GM21723 (cell line): ENCODE data around the gene MKRN2.
"Not testable (repeated sequence)": the region's sequence is repeated elsewhere in the genome, so short reads cannot be mapped to it uniquely, and the experiment has no call there.

Experiments
- ATAC-seq: cut with Tn5 transposase; IDR thresholded peaks from one replicate; pipeline ENCODE4 v1.9.1; 2021; ENCODE audit warnings: mild to moderate bottlenecking, moderate library complexity; ENCODE audit not compliant: unreplicated experiment

Gene MKRN2, protein sequence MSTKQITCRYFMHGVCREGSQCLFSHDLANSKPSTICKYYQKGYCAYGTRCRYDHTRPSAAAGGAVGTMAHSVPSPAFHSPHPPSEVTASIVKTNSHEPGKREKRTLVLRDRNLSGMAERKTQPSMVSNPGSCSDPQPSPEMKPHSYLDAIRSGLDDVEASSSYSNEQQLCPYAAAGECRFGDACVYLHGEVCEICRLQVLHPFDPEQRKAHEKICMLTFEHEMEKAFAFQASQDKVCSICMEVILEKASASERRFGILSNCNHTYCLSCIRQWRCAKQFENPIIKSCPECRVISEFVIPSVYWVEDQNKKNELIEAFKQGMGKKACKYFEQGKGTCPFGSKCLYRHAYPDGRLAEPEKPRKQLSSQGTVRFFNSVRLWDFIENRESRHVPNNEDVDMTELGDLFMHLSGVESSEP

DNA sequence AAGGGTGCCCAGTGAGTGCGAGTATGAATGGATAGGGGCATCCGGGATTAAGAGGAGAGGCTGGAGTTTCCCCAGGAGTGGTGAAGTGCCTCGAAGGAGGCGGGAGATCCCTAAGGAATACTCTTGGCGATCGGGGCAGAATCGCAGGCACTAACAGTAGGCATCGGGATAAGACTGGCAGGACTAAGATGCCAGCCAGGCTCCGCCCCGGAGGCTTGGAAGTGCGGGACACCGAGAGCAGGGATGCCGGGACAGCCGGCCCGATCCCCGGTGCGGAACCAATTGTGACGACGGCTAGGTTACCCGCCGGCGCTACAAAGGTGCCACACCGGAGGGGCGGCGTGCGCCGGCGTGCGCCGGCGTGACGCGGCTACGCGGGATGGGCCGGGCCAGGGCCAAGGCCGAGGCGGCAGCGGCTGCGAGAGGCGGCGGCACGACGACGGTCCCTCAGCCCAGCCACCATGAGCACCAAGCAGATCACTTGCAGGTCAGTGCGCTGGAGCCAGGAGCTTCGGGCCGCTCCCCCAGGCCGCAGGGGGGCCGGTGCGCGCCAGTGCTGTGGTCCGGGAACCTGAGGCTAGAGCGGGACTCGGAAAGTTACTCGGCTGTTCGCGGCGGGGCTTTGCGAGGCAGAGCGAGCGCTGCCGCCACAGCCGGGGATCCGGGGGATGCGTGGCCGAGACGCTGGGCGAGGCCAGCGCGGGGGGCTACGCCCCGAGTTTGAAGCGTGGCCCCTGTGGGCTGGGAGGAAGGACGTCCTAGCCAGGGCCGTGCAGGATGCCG is at the start of gene MKRN2:
Gene MKRN2 (plus strand): TSS at position 398 of the 783 bp plus-strand sequence. CDS start 64 bp downstream, at position 462.
- ATAC-seq, result peak; percentile 75

- ATAC-seq, result no peak
Observed at GRCh38 chr3:12507591-12508281, 49.2 kb upstream of the MKRN2 start.

- no peak for ATAC-seq
Observed at GRCh38 chr3:12508291-12508700, 48.6 kb upstream of the MKRN2 start.

GRCh38 chr3:12509466-12509865 is 47.4 kb upstream of the MKRN2 start:
- no peak for ATAC-seq

GRCh38 chr3:12512534-12513118 is 44.3 kb upstream of the MKRN2 start:
- no peak for ATAC-seq

DNA sequence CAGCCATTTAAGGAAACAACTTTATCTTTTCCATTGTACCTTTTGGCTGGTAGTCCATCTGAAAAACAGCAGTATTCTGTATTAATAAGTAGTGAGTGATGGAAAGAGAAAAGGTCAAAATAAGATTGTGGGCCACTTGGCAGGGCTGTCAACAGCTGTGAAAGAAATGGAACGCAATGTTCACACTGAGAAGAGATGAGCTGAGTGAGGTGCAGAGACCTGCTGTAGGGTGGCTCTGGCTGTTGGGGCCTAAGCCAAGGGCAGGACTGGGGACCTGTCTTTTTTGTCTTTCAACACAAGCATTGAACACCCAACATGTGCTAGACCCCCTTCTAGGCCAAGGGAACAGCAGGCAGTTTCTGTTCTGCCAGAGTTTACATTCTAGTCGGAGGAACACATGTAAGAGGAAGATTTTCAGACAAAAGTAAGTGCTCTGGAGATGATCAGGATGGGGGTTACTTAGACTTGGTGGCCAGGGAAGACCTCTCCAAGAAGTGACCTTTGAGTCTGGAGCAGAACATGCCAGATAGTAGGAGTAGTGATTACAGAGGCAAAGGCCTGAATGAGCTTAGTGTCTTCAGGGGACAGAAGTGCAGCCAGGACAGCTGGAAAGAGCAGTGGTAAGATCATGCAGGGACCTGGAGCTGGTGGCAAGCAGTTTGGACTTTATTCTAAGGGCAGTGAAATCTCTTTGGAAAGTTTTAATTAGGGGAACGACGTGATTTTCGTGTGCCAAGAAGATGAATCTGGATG is 43.0 kb upstream of the MKRN2 start:
- no peak for ATAC-seq

- ATAC-seq, result no peak
Observed at GRCh38 chr3:12515631-12516030, 41.3 kb upstream of the MKRN2 start.

DNA sequence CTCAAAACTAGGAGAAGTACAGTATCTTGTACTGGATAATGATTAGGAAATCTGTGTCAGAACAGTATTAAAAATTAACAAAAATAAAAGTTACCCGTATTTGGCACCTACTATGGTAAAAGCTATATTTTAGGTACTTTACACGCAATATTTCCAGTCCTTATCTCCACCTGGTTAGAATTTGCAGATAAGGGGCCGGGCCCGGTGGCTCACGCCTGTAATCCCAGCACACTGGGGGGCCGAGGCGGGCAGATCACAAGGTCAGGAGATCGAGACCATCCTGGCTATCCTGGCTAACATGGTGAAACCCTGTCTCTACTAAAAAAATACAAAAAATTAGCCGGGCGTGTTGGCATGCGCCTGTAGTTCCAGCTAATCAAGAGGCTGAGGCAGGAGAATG is 40.0 kb upstream of the MKRN2 start:
- ATAC-seq, result no peak

DNA sequence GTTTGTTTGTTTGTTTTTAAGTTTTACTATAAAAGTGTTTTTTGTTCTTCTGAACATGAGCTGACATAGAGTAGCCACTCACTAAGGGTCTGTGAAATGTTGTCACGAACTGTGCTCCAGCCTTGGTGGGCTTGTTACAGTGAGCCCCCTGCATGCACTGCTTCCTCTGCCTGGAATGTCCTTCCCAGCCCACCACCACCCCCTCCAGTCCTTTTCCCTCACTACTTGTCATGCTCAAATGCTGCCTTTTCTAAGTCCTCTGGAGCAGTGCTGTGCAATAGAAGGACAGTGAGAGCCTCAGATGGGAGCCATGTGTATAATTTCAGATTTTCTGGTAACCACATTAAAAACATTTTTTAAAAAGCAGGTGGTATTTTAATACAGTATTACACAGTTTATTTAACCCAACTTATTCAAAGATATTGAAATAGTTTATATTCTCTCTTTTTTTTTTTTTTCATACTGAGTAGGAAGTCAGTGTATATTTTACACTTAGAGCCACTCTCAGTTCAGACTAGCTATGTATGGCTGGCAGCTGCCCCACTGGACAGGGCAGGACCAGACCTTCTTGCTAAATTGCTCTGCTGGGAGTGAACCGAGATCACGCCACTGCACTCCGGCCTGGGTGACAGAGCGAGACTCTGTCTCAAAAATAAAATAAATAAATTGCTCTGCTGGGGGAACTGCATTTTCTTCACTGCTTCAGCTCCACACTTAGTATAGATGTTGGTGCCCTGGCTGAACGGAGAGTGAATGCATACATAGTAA is 38.4 kb upstream of the MKRN2 start:
- no peak for ATAC-seq

DNA sequence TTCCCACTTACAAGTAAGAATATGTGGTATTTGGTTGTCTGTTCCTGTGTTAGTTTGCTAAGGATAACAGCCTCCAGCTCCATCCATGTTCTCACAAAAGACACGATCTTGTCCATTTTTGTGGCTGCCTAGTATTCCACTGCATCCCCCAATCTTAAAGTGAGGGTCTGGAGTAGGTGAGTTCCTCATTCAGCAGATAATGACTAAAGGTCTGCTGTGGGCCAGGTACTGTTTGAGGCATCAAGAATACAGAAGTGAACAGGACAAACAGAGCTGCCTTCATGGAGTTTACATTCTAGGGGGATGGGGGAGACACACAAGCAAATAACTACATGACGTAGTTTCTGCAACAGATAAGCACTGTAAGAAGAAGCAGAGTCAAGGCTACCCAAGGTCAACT is 35.9 kb upstream of the MKRN2 start:
- no peak for ATAC-seq

DNA sequence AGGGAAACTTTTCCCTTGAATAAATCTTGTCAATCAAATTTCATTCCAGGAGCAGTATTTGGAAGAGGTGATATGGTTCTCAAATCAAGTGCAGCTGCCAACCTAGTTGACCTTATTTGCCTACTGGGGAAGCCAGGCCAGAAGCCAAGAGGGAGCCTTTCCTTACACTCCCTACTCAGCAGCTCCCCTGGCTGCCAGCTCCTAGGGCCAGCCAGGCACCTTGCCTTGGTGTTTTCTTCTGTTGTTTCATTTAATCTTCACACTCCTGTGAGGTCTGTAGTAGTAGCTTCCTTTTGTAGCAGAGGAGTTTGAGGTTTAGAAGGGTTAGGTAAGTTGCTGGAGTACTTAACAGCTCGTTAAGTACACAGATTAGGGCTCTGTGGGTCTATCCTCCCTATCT is 34.2 kb upstream of the MKRN2 start:
- ATAC-seq, result no peak

- no peak for ATAC-seq
Observed at GRCh38 chr3:12527757-12528143, 29.1 kb upstream of the MKRN2 start.

DNA sequence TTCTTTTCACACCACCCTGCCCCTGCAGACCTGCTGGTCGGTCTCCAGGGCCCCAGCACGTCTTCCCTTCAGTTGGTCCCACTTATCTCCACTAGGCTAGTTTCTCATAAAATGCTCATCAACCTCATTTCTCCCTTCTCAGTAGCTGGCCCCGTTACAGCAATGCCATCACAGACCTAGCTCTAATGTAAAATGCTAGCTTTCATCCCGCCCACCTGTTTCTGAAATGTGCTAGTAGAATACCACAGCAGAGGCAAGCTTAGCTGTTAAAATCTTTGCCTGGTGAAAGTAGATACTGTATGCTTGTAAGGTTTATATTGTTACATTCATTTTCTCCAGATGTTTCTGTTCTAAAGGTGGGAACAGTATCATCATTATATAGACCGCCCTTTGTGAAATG is 24.7 kb upstream of the MKRN2 start:
- ATAC-seq, result no peak

GRCh38 chr3:12536423-12536822 is 20.5 kb upstream of the MKRN2 start:
- no peak for ATAC-seq

- ATAC-seq, result no peak
Observed at GRCh38 chr3:12541625-12542024, 15.3 kb upstream of the MKRN2 start.

DNA sequence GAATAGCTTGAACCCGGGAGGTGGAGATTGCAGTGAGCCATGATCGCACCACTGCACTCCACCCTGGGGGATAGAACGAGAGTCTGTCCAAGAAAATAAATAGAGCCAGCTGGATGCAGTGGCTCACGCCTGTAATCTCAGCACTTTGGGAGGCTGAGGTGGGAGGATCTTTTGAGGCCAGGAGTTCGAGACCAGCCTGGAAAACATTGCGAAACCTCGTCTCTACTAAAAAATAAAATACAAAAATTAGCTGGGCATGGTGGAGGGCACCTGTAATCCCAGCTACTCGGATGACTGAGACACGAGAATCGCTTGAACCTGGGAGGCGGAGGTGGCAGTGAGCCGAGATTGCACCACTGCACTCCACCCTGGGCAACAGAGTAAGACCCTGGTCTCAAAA is 13.4 kb upstream of the MKRN2 start:
- not testable (repeated sequence) for ATAC-seq

DNA sequence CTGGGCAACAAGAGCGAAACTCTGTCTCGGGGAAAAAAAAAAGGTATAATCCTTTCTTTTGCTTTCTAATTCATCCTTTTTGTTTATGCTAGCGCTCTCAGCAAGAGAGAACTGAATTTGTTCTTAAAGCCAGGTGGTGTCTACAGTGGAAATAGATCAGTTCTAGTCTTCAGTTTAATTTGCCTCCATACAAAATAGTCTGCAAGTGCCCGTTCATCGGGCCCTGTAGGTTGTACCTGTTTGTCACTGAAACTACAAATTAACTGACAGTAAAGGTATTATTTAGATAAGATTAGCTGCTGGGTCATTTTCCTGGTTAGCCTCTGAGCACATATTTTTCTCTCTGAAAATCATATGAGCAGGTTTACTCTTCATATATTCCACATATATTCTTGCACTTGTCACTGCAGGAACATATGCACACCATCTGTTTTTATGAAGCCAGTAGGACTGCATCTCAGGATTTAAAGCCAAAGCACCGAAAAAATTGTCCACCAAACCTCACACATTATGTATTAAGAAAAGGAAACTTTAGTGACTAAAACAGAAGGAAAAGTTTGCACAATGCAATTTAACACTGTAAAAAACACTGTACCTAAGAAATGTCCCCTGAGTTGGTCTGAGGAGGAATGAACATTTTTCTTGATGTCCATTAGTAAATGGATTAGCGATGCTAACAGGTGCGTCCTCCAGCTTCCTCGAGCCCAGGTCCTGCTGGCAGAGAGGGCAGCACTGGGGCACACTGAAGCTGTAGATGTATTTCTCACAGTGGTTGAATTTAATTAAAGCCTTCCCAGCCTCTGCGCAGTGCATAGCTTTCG is 12.0 kb upstream of the MKRN2 start:
- ATAC-seq, result no peak

GRCh38 chr3:12545473-12545791 is 11.5 kb upstream of the MKRN2 start, which contains the start of gene MKRN2OS:
Gene MKRN2OS, minus strand, starts transcription at chr3:12545499. Its CDS starts 35 bp downstream, at chr3:12545464.
- no peak for ATAC-seq
